Sigmoid colon (tissue), 7 donors: ENCODE results near the gene CYS1. TPM values are rescaled to one million over a fixed set of nuclear protein-coding genes. Genes with fewer than 3 reads are reported as not detected.

ENCODE experiments used
- DNase-seq: peaks from one replicate; pipeline ENCODE4 v3.0.0-alpha.2; 2019
- H3K27ac ChIP-seq, 4 donors: fragments of 200-600 bp; sonication (generic); one replicate each; pipeline ENCODE4 v1.5.1; 2016 to 2019; ENCODE audit warnings: mild to moderate bottlenecking in 1 of 4
- H3K27me3 ChIP-seq, 3 donors: fragments of 200-600 bp; sonication (generic); one replicate each; pipeline ENCODE4 v1.5.1; 2019; ENCODE audit warnings: mild to moderate bottlenecking in 1 of 3
- H3K36me3 ChIP-seq, 4 donors: fragments of 200-600 bp; sonication (generic); one replicate each; pipeline ENCODE4 v1.5.1; 2016 to 2019
- H3K4me1 ChIP-seq, 4 donors: fragments of 200-600 bp; sonication (generic); one replicate each; pipeline ENCODE4 v1.5.1; 2017 to 2019
- H3K4me3 ChIP-seq, 4 donors: fragments of 200-600 bp; sonication (generic); one replicate each; pipeline ENCODE4 v1.5.1; 2017 to 2019; ENCODE audit warnings: mild to moderate bottlenecking in 2 of 4, moderate library complexity in 1 of 4
- H3K9me3 ChIP-seq, 4 donors: fragments of 200-600 bp in 3 of 4; sonication (generic) in 3 of 4; one replicate each; pipeline versions ENCODE4 v1.5.1 to v1.6.1; 2013 to 2019
- EP300 ChIP-seq, 4 donors: sonication (generic); formaldehyde crosslinking; IDR thresholded peaks; one replicate each; pipeline ENCODE4 v1.6.1; 2017; ENCODE audit warnings: antibody characterized with exemption in 4 of 4
- POLR2A ChIP-seq, 2 donors: fragments of 450-650 bp; IDR thresholded peaks; one replicate each; pipeline ENCODE4 v1.6.1; 2016; ENCODE audit warnings: antibody characterized with exemption in 2 of 2, mild to moderate bottlenecking in 2 of 2, moderate library complexity in 2 of 2
- POLR2AphosphoS5 ChIP-seq, 4 donors: sonication (generic); formaldehyde crosslinking; IDR thresholded peaks; one replicate each; pipeline ENCODE4 v1.6.1; 2017; ENCODE audit warnings: antibody characterized with exemption in 4 of 4
- WGBS, 2 donors: extraction: QIAGEN DNeasy Blood & Tissue Kit; methylation state at CpG; one replicate each; pipeline ENCODE4 v1.1.7; 2013; 5-methylcytosine and 5-hydroxymethylcytosine counted together
- intact Hi-C: fragments of 100-400 bp; cut with DNase I; formaldehyde crosslinking; loops from one replicate; pipeline ENCODE4 v1.15.1; 2023
- polyA plus RNA-seq, 3 donors: library from polyadenylated mRNA; stranded (reverse); fragments of 200-250 nt; gene quantifications; one replicate each; pipeline ENCODE4 v1.2.3, GENCODE V29; 2013
- total RNA-seq, 4 donors: library from RNA; depleted of rRNA; stranded (reverse); fragments of >200 nt; gene quantifications; one replicate each; pipeline ENCODE4 v1.1.0, GENCODE V29; 2016
- TF ChIP-seq, protein P1 (sequence below), 4 experiments: fragments of 450-650 bp in 3 of 4; fragments of 200-600 bp in 1 of 4; IDR thresholded peaks; one replicate each; pipeline ENCODE4 v1.5.1; 2016 to 2019; ENCODE audit warnings: antibody characterized with exemption in 4 of 4, mild to moderate bottlenecking in 3 of 4, moderate library complexity in 2 of 4
- donor health status: healthy with polysubstance abuse.
- donor health status: Bipolar disorder and iron deficiency.
- donor health status: healthy.

The CYS1 gene
- total and polyA plus RNA-seq, 7 donors: 0.46 to 24.6 (median 7.5) TPM

DNA sequence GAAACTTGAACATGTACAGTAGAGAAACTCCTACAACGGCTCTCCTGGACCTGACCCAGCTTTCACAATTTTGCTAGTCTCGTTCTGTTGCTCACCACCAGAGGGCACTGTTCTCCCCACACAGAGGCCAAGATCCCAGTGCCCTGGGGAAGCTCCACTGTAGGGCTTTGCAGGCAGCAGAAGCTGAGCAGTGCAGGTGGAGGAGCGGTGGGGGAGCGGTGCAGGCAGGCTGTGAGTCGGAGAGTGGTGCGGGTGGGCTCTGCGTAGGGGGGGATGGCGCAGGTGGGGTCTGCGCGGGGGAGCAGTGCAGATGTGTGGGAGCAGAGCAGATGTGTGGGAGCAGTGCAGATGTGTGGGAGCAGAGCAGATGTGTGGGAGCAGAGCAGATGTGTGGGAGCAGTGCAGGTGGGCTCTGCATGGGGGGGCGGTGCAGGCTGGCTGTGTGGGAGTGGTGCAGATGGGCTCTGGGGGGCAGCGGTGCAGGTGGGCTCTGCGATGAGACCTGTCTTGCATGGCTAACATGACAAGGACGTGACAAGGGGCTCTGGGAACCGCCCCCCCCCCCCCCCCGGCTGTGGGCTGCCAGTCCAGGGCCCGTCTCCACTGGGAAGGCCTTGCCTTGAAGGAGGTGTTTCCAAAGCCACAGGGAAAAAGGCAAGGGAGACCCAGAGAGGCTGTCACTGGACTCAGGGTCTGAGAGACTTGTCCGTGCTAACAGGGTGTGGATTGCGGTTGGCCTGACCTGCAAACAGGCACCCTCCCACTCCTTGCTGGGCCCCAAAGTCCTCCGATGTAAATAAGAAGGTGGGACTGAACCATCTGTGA lies 7.3 kb downstream of the CYS1 start:
- Histone ChIP-seq H3K27me3 (no peaks in the 10 kb centered on the region), H3K27ac (no peak overlapping the region), H3K36me3 (no peaks in the 10 kb centered on the region), H3K4me1 (peaks cover 0 to 19% (median 6%) of the 10 kb centered on the region in 4 donors), H3K4me3 (no peak overlapping the region), H3K9me3 (no peaks in the 10 kb centered on the region)
- intact Hi-C loops: loop anchor here (1.0 kb wide), 1 partner anchor 362 kb away; no protein-coding TSS in a partner anchor
- TF ChIP-seq POLR2A (IDR thresholded peaks at IDR 0.05): no peak
- TF ChIP-seq, protein P1, sequence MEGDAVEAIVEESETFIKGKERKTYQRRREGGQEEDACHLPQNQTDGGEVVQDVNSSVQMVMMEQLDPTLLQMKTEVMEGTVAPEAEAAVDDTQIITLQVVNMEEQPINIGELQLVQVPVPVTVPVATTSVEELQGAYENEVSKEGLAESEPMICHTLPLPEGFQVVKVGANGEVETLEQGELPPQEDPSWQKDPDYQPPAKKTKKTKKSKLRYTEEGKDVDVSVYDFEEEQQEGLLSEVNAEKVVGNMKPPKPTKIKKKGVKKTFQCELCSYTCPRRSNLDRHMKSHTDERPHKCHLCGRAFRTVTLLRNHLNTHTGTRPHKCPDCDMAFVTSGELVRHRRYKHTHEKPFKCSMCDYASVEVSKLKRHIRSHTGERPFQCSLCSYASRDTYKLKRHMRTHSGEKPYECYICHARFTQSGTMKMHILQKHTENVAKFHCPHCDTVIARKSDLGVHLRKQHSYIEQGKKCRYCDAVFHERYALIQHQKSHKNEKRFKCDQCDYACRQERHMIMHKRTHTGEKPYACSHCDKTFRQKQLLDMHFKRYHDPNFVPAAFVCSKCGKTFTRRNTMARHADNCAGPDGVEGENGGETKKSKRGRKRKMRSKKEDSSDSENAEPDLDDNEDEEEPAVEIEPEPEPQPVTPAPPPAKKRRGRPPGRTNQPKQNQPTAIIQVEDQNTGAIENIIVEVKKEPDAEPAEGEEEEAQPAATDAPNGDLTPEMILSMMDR (IDR thresholded peaks at IDR 0.05): peak; percentile 75 to 86 (median 84)
- peak in 2 of 4 donors; percentile 31 to 47 for TF ChIP-seq POLR2AphosphoS5 (IDR thresholded peaks at IDR 0.05)
- 34 to 39% methylated on average over 20 of the region's 20 CpGs for WGBS, 2 donors
- DNase-seq: peak; percentile 94

DNA sequence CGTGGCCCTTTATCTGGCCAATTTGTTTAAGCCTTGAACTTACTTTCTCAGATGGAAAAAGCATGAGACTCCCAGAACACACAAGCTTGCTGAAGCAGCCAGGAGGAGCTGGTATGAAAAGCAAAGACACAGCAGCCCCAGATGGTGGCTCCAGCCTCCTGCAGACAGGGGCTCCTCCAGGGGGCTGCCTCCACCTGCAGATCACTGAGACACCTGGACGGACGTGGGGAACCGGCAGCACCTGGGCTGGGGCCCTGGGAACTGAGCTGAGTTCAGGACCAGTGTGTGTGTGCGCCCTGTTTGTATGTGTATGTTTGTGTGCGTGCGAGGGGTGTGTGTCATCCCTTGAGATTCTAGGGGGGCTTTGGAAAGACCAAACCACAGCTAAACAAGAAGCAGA lies 8.6 kb downstream of the CYS1 start:
- Histone ChIP-seq H3K4me1 (peaks cover 0 to 18% (median 4%) of the 10 kb centered on the region in 4 donors), H3K9me3 (no peaks in the 10 kb centered on the region), H3K4me3 (no peak overlapping the region), H3K27ac (no peak overlapping the region), H3K27me3 (no peaks in the 10 kb centered on the region), H3K36me3 (no peaks in the 10 kb centered on the region)
- DNase-seq: no peak
- intact Hi-C loops: no loop called here
- TF ChIP-seq POLR2A (IDR thresholded peaks at IDR 0.05) (no peak), POLR2AphosphoS5 (IDR thresholded peaks at IDR 0.05) (no peak), EP300 (IDR thresholded peaks at IDR 0.05) (no peak)
- TF ChIP-seq, protein P1 (IDR thresholded peaks at IDR 0.05): no peak
- 92% methylated on average over 7 of the region's 7 CpGs for WGBS, 2 donors

DNA sequence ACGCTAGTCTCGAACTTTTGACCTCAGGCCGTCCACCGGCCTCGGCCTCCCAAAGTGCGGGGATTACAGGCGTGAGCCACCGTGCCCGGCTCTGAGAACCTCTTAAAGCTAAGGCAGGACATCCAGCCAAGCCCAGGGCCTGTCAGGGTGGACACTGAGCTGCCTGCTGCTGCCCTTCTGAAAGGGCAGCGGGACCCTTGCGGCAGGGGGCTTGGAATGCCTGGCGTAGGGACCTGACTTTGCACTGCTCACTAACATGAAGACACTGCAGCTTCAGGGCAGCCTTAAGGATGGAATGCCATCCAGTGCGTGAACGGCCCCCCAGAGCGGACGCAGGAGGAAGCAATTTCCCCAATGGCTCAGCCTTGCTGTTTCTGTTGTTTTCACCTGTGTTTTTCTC lies 9.0 kb downstream of the CYS1 start:
- Histone ChIP-seq H3K27ac (no peak overlapping the region), H3K36me3 (no peaks in the 10 kb centered on the region), H3K4me3 (no peak overlapping the region), H3K4me1 (peaks cover 0 to 18% (median 4%) of the 10 kb centered on the region in 4 donors), H3K9me3 (no peaks in the 10 kb centered on the region), H3K27me3 (no peaks in the 10 kb centered on the region)
- WGBS, 2 donors: 94 to 96% methylated on average over 16 of the region's 16 CpGs
- intact Hi-C loops: no loop called here
- TF ChIP-seq EP300 (IDR thresholded peaks at IDR 0.05) (no peak), POLR2AphosphoS5 (IDR thresholded peaks at IDR 0.05) (no peak), POLR2A (IDR thresholded peaks at IDR 0.05) (no peak)
- TF ChIP-seq, protein P1 (IDR thresholded peaks at IDR 0.05): no peak
- no peak for DNase-seq

DNA sequence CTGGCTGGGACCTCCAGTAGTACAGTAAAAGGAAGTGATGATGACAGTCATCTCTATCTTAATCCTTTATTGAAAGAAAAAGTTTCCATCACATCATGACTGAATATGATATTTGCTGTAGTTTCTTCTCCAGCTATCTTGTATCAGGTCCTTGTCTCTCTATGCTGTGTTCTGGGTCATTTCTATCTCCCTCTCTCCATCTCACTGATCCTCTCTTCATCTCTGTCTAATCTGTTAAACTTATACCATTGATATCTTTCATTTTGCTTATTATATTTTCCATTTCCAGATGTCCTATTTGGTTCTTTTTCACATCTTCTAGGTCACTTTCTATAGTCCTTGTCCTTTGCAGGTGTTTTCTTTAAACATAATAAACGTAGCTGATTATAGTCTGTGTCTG lies 12.3 kb downstream of the CYS1 start:
- no peak for DNase-seq
- intact Hi-C loops: no loop called here
- no peak for TF ChIP-seq EP300 (IDR thresholded peaks at IDR 0.05)
- TF ChIP-seq POLR2AphosphoS5 (IDR thresholded peaks at IDR 0.05): no peak
- TF ChIP-seq, protein P1 (IDR thresholded peaks at IDR 0.05): no peak
- no peak for TF ChIP-seq POLR2A (IDR thresholded peaks at IDR 0.05)

More for the DNA sequence above, 12.3 kb downstream of the CYS1 start:
- WGBS, 2 donors: 88 to 93% methylated on average over 1 of the region's 1 CpG
- no peak overlapping the region for H3K27ac ChIP-seq
- H3K27me3 ChIP-seq: no peaks in the 10 kb centered on the region
- H3K36me3 ChIP-seq: peaks cover 0 to 9% (median 0%) of the 10 kb centered on the region in 4 donors
- H3K4me3 ChIP-seq: no peak overlapping the region
- peaks cover 0 to 6% (median 3%) of the 10 kb centered on the region in 4 donors for H3K4me1 ChIP-seq
- H3K9me3 ChIP-seq: no peaks in the 10 kb centered on the region
